NCI-H526 (cell line): Measurements from ENCODE around the gene PCSK6.

Experiments
- DNase-seq, 2 experiments: peaks; one replicate each; lab custom pipeline; 2025; lab: John Stamatoyannopoulos, UW

PCSK6 gene

DNA sequence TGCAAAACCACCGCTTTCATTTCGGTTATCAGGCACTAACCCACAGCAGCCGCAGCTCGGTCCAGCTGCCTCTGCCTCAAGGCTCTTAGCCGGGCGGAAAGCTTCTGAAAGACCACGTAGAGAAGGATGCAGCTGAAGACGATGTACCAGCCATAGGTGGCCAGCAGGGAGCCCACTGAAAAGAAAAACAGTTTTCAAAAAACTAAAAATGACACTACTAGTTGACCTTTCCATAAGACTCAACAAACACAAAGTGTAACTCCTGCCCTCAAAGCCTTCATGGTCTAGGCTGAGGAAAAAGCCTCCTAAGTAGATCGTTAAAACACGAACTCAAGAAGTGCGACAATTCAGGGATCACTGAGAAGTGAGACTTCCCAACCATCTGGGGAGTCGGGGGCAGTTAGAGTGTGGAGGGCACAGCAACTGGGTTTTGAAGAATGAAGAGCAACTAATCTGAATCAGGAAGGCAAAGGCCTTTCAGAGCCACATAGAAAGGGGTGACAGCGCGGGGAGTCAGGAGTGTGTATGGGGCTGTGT, 212.9 kb downstream of the PCSK6 start:
- peak in 1 of 2 experiments; percentile 54 for DNase-seq

DNA sequence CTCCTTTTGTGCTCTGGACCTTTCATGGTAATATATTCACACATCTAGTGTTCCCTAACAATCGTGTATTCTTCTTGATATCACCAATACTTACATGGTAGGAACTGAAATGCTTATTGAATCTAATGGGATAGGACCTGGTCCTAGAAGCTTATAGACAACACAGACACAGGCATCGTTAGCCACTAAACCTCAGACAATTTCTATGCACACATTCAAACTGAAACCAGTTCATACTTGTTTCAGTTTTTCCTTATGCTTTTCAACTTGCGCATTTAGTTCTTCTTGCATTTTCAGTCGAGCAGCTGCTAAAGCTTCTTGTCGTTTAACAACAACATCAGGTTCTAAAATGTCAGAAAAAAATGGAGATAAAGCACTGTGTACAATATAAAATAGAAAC, 214.5 kb downstream of the PCSK6 start:
- no peak for DNase-seq

DNA sequence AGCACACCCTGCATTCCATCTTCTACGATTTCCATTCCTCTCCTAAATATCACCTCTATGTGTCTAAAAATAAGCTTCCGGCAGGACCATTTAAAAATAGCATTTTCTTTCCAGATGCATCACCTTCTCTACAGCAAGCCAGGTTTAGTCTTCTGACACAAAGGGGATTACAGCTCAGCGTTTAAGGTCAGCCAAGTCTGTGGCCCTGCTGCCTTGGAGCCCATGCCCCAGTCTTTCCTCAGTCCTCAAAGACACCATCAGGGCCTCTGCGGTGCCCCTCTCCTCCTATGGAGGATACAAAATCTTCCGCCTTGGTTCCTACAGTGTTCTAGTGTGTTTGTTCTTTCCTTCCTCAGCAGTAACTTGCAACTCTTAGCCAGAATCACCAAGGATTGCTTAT, 216.0 kb downstream of the PCSK6 start:
- DNase-seq: no peak

DNA sequence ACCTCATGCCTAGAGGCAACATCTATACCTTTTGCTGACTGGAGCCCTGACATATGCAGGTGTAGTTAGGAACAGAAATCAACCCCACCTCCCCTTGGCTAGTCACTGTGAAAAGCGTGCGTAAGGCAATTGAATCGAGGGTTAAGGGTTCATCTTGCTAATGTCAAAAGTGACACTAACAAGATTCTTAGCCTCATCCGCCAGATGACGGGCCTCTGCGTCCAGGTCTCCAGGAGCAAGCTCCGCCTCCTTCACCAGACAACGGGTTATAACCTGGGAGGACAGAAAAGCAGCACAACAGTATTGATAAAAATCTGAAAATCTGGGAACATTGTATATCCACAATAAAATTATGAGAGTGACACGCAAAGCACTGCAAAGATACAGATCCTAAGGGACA, 216.9 kb downstream of the PCSK6 start:
- DNase-seq: no peak

DNA sequence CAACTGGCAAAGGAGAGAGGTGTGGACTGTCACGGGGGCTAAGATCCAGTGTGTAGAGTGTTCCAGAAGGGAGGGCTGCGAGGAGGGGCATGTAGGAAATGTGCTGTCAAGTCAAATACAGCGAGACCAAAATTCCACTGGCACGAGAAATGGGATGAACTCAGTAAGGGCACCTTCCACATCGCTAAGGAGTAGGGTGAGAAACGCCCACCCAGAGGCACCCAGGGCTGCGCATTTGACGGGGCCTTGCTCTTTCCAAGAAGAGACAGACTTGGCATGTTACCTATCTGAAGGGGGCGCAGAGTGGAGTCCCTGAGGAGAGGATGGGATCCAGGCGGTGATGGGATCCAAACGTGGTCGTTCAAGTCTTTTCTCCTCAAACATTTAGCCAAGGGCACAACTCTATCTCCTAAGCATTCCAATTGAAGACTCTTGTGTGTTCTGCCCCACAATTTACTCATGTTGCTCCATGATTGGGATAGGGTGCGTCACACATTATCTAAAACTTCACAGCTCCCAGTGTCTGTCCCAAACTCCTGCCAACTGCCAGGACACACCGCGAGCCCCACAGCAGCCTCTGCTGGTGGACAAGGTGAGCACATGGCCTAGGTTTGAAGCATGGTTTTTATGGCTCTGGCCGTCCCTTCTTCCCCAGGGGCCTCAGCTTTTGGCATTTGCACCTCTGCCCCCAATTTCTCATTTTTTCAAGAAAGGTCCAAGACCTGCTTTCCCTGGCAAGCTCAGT, 219.9 kb downstream of the PCSK6 start:
- DNase-seq: peak in 1 of 2 experiments; percentile 25

DNA sequence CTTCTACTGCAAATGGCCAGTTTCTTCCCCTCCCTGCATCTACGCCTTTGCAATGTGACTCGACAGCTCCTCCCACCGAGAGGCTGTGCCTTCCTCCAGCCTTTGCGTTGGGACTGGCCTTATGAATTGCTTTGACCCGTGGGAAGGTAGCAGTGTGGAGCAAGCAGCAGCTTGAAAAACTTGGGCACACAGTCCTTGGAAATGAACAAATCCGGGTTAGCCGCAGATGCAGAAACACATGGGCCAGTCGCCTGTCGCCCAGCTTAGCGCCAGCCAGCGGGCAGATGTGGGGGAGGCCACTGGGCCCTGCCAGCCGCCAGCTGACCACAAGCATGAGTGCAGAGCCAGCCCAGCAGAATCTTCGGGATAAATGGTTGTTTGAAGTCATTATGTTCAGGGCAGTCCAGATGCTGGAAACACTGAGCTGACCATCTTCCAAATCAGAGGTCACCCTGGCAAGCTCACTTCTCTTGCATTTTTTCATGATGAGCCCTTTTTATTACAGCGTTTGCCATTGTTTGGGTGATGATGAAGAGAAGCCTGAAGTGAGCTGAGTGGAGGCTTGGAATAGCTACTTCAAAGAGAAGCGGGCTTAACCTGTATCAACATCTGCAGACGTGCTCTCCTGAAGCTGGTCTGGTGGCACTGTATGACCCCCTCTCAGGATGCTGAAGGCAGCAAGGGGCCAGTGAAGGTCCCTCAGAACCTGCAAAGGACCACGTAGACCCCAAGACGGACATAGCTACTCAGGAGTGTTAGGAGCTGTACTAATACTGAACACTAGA, 222.0 kb downstream of the PCSK6 start:
- DNase-seq: no peak

DNA sequence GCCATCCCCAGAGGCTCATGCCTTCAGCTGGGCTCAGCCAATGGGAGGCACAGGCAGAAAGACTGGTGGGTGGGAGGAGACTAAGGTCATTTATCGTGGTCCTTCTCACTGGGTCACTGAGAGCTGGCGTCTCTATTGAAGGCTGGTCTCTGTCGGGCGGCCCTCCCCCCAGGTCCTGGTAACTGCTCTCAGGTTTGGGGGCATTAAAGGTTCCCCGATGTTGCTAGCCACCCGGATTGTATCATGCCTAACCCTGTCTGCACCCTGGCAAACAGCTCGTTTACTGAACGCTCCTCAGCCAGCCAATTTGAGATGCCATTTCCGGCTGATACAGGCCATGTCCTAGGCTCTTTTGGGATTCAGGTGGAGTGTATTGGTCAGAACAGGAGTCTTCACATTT, 222.7 kb downstream of the PCSK6 start:
- DNase-seq: no peak

DNA sequence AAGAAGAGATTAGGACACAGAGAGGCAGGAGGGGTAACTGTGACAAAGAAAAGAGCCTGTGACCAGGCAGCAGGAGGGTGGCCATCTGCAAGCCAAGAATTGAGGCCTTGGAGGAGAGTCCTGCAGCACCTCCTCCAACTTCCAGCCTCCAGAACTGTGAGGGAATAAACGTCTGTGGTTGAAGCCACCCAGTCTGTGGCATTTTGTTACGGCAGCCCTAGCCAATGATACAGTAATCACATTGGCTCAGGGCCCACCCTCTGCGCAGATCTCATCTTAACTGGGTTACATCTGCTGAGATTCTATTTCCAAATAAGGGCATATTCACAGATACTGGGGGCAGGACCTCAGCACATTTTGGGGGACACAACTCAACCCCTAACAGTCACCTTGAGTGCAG, 223.5 kb downstream of the PCSK6 start:
- no peak for DNase-seq

DNA sequence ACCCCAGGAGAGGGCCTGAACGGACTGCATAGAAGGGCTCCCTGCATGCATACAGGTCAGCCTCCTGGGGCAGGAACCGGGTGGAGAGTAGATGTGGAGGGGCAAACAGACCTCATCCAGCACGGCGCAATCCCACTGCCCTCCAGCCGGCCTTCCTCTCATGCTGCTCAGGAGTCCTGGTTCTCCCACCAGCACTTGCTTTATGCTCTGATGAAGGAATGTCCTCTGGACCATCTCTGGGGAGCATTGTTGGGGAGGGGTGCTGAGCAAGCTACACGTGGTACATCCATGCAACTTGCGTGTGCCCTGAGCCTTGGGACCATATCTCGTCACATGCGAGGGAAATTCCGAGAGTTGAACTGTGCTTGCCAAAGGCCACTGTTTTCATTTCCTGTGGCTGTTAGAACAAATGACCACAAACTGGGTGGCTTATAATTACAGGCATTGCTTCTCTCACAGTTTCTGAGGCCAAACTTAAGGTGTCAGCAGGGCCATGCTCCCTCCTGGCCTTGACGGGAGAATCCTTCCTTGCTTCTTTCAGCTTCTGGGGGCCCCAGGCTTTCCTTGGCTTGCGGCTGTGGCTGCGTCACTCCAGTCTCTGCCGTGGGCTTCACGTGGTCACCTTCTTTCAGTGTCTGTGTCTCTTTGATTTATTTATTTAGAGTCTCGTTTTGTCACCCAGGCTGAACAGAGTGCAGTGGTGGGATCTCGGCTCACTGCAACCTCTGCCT, 224.4 kb downstream of the PCSK6 start:
- DNase-seq: no peak

DNA sequence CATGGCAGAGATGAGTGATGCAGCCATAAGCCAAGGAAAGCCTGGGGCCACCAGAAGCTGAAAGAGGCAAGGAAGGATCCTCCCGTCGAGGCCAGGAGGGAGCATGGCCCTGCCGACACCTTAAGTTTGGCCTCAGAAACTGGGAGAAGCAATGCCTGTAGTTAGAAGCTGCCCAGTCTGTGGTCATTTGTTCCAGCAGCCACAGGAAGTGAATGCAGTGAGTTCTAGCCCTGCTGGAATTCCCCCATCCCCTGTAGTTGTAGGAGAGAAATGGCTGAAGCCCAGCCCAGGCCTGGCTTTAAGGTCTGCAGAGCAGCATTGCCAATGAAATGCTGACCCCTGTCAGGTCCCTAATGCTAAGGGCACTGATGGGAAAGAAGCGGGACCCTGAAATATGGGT, 225.5 kb downstream of the PCSK6 start:
- no peak for DNase-seq

DNA sequence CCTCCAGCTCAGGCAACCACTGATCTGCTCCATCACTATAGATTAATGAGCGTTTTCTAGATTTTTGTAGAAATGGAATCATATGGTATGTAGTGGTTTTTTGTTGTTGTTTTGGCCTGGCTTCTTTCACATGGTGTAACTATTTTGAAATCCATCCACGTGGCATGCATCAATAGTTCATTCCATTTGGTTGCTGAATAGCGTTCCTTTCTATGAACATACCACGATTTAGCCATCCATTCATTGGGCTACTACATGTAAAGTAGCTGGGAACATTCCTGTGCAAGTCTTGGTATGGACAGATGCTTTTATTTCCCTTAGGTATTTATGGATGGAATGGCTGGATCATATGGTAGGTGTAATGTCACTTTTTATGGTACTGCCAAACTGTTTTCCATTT, 227.0 kb downstream of the PCSK6 start:
- no peak for DNase-seq

DNA sequence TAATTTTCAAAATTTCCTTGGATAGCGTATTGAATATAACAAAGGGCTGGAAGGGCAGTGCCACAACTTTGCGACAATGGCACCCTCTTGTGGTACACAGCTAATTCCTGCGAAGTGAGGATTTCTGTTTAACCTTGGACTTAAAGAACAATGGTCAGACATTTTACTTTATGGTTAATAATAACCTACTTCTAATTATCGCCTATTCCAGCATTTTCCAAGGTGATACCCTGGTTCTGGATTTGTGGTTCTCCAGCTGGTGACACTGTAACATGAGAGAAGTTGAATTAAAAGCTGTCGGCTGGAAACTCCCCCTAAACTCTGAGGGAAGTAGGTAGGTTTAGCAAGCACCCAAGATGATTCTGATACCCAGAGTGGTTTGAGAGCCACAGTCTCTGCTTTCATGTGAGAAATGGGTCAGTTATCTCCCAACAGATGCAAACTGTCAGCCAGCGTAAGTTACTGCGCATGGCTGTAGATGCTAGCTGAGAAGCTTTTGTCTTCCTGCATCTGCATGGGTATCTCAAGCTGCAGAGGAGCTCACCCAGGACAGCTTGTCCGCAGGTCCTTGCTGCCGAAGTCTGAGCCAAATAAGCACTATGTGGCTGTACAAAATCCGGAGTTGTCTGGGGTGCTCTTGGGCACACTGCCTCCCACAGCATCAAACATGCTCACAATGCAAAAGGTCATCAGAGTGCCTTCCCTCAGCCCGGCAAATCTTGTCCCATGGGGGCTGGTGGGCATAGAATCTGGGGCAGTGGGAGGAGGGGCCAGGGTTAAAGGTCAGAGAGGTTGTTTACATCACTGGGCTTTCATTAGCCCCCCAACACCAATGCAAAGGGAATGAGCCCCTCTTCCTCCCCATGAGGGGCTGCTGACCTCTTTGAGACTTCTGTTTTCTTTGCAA, 231.0 kb downstream of the PCSK6 start:
- DNase-seq: peak in 1 of 2 experiments; percentile 79

DNA sequence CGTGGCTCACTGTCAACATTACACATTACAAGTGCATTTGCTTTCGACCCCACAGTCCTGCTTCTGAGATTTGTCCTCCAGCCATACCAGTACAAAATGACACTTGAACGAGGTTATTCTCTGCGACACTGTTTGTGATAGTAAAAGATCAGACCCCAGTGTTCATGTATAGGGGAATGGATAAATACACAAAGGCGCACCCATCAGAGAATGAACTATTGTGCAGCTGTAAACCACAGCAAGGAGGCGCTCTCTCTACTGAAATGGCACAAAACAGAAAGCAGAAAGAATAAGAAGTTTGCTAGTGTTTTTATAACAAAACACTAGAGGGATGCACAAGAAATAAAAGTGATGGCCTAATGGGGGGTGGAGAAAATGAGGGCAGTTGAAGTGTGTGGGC, 232.8 kb downstream of the PCSK6 start:
- DNase-seq: peak in 1 of 2 experiments; percentile 24

DNA sequence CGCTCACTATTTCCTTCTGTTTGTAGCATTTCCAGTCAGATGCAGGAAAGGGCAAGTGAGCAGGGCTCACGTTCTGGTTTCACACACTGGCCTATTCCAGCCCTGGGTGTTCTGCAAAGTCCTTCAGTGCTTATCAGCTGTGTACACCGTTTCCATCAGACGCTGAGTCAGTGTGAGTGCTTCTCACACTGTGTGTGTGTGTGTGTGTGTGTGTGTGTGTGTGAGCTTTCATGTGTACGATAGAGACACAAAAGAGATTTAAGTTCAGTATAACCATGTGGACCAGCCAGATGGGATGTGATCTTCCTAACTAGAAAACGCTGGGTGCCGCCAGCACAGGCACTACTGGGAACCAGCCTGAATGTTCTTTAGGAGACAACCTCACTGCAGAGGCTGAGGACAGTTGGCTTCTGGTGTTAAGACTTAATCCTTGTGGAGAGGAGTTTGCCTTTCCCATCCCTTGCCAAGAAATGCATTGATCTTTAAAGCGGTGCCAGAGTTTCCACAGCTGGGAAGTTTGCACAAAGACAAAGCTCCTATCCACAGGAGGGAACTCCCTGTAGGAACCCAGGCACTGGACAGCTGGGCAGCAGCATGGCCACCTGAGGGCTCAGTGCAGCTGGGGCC, 233.8 kb downstream of the PCSK6 start:
- no peak for DNase-seq

DNA sequence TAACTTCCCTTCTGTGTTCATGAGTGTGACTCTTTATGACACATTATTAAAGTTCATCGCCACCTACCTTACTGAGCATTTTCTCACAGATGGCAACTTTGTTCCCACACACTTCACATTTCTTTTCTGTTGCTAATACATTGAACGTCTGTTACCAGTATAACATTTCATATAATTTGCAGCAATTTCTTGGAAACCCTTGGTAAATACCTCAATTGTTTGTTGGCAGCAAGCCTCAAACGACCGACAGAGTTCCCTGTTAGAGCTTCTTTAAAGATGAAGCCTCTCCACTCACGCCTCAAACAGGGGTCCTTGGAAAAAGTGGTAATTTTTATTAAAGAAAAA, 234.5 kb downstream of the PCSK6 start:
- DNase-seq: no peak

DNA sequence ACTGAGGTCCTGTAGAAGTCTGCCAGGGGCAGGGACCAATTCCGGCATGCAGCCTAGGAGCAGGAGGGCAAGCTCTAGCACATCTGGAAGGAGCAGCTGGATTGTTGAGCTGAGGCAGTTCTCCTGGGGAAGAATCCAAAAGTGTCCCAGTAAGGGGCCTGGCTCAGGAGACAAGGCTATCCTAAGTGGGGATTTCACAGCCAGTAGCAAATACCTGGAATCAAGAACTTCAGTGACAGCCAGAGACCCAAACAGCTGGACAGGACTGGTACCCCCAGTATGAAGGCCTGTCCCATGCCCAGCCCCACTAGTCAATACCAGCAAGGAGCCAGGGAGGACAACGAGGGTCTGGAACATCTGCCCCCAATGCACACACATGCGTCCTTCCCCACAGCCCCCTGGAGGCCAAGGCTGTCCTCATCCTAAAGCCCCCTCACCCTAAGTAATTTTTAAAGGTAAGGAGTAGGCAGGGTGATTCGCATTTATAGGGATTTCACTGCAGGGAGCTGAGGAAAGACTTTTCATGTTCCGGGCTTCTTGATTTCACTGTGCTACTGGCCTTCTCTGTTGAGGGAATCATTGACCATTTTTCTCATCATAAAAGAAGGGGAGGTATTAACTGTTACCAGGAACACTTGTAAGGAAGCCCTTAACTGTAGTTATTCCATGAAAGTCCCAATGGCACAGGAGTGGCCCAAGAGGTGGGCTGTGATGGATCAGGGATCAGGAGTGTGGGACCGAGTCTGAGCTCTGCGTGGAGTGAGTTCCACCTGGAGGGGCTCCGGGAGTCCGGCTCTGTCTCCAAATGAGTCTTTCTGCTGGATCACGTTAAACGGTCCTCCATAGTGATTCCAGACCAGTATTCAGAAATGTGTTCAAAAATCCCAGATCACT, 235.1 kb downstream of the PCSK6 start:
- no peak for DNase-seq
